ENCODE measurements around the gene GRIK3. TPM values are rescaled to one million over a fixed set of nuclear protein-coding genes. Genes with fewer than 3 reads are reported as not detected.

The GRIK3 gene
- total and polyA plus RNA-seq, 12 donors = 0.09 to 3.1 (median 0.69) TPM

DNA sequence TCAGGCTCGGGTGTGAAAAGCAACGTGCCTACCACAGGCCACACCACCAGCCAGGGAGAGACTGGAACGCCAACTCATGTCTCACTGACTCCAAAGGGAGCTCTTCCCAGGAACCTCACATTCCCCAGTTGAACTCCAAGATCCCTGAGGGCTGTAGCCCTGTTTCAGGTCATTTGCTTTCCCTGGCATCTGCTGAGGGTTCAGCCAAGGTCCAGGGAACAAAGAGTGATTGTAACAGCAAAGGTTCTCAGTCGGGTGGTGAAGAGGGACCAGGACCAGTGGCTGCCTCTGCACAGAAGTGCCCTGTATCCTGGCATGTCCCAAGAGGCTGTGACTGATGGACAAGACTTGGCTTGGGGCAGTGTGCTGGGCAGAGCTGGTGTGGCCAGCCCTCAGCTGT lies 42.8 kb downstream of the GRIK3 start:
- Histone ChIP-seq H3K36me3 (replicated peaks in 1 of 2) (no peaks in the 10 kb centered on the region), H3K27me3 (no peaks in the 10 kb centered on the region), H3K27ac (no peak overlapping the region), H3K9me3 (replicated peaks in 1 of 3) (no peaks in the 10 kb centered on the region), H3K4me3 (no peak overlapping the region), H3K4me1 (replicated peaks in 1 of 2) (no peaks in the 10 kb centered on the region)
- DNase-seq = no peak
- 82 to 100% (median 86%) methylated on average over 3 to 4 of the region's 4 CpGs for WGBS, 4 donors
- intact Hi-C loops (cut with DNase I) = no loop called here
- TF ChIP-seq POLR2A (IDR thresholded peaks at IDR 0.05) = no peak
- TF ChIP-seq, protein P1, sequence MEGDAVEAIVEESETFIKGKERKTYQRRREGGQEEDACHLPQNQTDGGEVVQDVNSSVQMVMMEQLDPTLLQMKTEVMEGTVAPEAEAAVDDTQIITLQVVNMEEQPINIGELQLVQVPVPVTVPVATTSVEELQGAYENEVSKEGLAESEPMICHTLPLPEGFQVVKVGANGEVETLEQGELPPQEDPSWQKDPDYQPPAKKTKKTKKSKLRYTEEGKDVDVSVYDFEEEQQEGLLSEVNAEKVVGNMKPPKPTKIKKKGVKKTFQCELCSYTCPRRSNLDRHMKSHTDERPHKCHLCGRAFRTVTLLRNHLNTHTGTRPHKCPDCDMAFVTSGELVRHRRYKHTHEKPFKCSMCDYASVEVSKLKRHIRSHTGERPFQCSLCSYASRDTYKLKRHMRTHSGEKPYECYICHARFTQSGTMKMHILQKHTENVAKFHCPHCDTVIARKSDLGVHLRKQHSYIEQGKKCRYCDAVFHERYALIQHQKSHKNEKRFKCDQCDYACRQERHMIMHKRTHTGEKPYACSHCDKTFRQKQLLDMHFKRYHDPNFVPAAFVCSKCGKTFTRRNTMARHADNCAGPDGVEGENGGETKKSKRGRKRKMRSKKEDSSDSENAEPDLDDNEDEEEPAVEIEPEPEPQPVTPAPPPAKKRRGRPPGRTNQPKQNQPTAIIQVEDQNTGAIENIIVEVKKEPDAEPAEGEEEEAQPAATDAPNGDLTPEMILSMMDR (IDR thresholded peaks at IDR 0.05) = no peak

DNA sequence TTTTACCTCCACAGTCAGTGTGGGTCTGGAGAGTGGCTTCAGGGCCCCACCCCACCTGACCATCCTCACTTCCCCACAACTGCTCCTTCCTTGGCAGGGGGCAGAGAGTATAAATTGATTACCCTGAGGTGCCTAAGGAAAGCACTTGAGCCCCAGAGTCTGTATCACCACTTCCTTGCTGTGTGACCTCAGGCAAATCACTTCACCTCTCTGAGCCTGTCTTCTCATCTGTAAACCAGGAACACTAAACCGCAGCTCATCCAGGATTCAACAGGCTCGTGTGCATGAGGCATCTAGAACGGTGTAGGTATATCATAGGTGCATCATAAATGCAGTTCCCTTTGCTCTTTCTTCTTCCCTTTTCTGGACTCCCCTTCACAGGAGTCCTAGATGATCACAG lies 43.4 kb downstream of the GRIK3 start:
- Histone ChIP-seq H3K4me1 (replicated peaks in 1 of 2) (no peaks in the 10 kb centered on the region), H3K4me3 (no peak overlapping the region), H3K36me3 (replicated peaks in 1 of 2) (no peaks in the 10 kb centered on the region), H3K9me3 (replicated peaks in 1 of 3) (no peaks in the 10 kb centered on the region), H3K27ac (no peak overlapping the region), H3K27me3 (no peaks in the 10 kb centered on the region)
- TF ChIP-seq, protein P1 (IDR thresholded peaks at IDR 0.05) = no peak
- no peak for TF ChIP-seq POLR2A (IDR thresholded peaks at IDR 0.05)
- intact Hi-C loops (cut with DNase I) = no loop called here
- 88 to 92% (median 90%) methylated on average over 3 of the region's 3 CpGs for WGBS, 4 donors
- no peak for DNase-seq

DNA sequence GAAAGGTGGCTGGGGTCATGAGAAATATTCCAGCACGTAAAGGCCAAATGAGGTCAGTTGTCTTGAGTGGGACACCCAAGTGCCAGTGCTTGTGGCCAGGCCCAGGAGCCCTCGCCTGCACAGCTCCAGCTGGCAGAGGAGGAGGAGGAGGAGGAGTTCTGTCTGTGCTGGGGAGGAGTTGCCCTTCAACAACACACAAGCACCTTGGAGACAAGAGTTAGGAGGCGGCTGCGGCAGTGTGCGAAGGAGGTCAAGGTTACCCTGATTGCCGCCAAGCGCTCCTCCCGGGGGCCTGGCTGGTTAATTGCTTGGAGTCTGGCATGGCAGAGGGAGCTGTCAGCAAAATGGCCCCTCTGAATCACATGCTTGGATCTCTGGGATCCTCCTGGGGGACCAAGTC lies 45.1 kb downstream of the GRIK3 start:
- H3K27me3 ChIP-seq = no peaks in the 10 kb centered on the region
- no peaks in the 10 kb centered on the region for H3K4me1 ChIP-seq (replicated peaks in 1 of 2)
- intact Hi-C loops (cut with DNase I) = no loop called here
- DNase-seq = peak in 5 of 7 donors; percentile 14 to 25 (median 20)
- no peak for TF ChIP-seq POLR2A (IDR thresholded peaks at IDR 0.05)
- TF ChIP-seq, protein P1 (IDR thresholded peaks at IDR 0.05) = no peak
- no peaks in the 10 kb centered on the region for H3K36me3 ChIP-seq (replicated peaks in 1 of 2)
- 34 to 49% (median 40%) methylated on average over 2 to 8 of the region's 8 CpGs for WGBS, 4 donors
- no peak overlapping the region for H3K27ac ChIP-seq
- no peak overlapping the region for H3K4me3 ChIP-seq
- H3K9me3 ChIP-seq (replicated peaks in 1 of 3) = no peaks in the 10 kb centered on the region

DNA sequence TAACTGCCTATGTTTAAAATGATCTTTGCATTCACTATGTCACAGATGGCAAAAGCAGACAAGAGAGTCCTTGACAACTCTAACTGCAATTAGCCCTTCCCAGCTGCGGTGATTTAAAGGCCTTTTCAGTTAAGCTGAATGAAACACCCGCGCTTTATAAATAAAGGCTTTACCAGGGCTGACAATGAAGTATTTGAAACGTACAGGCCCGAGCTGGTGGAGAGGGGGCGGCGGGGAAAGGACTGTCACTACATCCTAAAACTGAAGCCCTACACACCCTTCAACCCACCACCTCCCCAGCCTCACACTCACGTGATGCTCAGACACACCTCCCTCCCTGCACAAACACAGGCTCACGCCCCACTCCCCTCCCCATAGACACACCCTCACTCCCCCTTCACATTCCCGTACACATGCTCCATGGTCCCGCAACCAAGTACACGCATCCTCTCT lies 45.5 kb downstream of the GRIK3 start:
- no peak overlapping the region for H3K4me3 ChIP-seq
- no peak for DNase-seq
- TF ChIP-seq POLR2A (IDR thresholded peaks at IDR 0.05) = no peak
- TF ChIP-seq, protein P1 (IDR thresholded peaks at IDR 0.05) = no peak
- 68 to 86% (median 80%) methylated on average over 10 to 12 of the region's 12 CpGs for WGBS, 4 donors
- no peaks in the 10 kb centered on the region for H3K4me1 ChIP-seq (replicated peaks in 1 of 2)
- H3K9me3 ChIP-seq (replicated peaks in 1 of 3) = no peaks in the 10 kb centered on the region
- H3K27ac ChIP-seq = no peak overlapping the region
- no peaks in the 10 kb centered on the region for H3K27me3 ChIP-seq
- no peaks in the 10 kb centered on the region for H3K36me3 ChIP-seq (replicated peaks in 1 of 2)
- intact Hi-C loops (cut with DNase I) = no loop called here
